GM12891 (cell line): ENCODE measurements around the gene ARHGAP35.

Source experiments
- PAX5 ChIP-seq: IDR thresholded peaks from 2 replicates; pipeline ENCODE4 v1.6.1; 2011; ENCODE audit warnings: low read length, moderate library complexity, mild to moderate bottlenecking; ENCODE audit not compliant: insufficient read depth, severe bottlenecking
- POLR2A ChIP-seq: IDR thresholded peaks from 2 replicates; pipeline ENCODE4 v1.6.1; 2011; ENCODE audit warnings: low read depth, low read length, control low read depth
- POLR2AphosphoS5 ChIP-seq: IDR thresholded peaks from 2 replicates; pipeline ENCODE4 v1.6.1; 2011; ENCODE audit warnings: low read depth, low read length, control low read depth
- POU2F2 ChIP-seq: IDR thresholded peaks from 2 replicates; pipeline ENCODE4 v1.6.1; 2011; ENCODE audit warnings: low read depth, mild to moderate bottlenecking, control low read depth, low read length, moderate library complexity
- TAF1 ChIP-seq: IDR thresholded peaks from 2 replicates; pipeline ENCODE4 v1.6.1; 2011; ENCODE audit warnings: low read depth, low read length, control low read depth

GRCh38 chr19:46887240-46887782 is 26.5 kb downstream of the ARHGAP35 start:
- TF ChIP-seq POLR2AphosphoS5 = no peak
- TF ChIP-seq POU2F2 = no peak
- TF ChIP-seq POLR2A = no peak
- no peak for TF ChIP-seq TAF1
- no peak for TF ChIP-seq PAX5
